ENCODE data around the gene FLT3.
"Not testable (repeated sequence)": the region's sequence is repeated elsewhere in the genome, so short reads cannot be mapped to it uniquely, and the experiment has no call there.

The FLT3 gene

DNA sequence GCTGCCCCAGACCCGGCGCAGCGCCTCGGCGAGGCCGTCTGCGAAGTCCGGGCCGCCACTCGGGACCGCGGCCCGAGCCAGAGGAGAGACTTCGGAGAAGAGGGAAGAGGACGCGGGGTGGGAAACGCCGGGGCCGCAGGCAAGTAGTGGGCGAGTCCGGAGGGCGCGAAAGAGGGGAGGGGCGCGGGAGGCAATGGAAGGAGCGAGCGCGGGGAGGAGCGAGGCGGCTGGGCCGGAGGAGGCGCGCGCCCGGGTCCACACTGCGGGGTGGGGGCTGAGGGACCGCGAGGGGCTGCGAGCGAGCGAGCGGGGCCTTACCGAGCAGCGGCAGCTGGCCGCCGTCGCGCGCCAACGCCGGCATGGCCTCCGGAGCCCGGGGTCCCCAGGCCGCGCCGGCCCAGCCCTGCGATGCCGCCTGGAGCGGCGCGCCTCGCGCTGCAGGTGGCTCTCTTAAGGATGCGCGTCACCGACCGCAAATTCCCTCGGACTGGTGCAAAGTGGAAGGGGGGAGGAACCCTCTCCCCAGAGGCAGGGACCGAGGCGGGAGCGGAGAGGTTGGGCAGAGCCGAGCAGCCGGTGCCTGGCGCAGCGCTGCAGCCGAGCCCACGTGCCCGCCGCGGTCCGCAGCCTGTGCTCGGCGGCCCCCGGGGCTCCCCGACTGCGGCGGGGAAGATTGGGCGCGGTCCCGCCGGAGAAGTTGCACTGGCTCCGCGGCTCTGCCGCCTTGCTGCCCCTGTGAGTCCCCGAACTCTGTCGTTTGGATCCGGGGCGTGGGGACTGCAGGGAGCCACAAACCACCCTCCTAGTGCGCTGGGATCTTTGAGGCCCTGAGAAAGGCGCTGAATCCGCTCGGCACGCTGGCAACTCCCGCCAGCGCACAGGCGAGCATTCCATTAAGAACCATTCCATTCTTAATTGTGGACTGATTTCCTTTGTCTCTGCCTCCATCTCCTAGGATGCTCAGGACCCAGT, at the start of gene FLT3:
TSS of gene FLT3 (minus strand) at position 427 of the 972 bp plus-strand sequence. CDS start at position 361, 66 bp downstream.
- Histone ChIP-seq H3K36me3 (no peaks in the 10 kb centered on the region), H3K4me2 (peak within 1 kb of the TSS; percentile 92 to 99 (median 97)), H3K4me3 (peak within 1 kb of the TSS; percentile 54 to 72 (median 66)), H3K27me3 (peaks cover 46 to 56% (median 49%) of the 10 kb centered on the region in 11 experiments), H3K9ac (peak within 1 kb of the TSS; percentile 11 to 75 (median 63); a peak in 20 of 22 replicates), H3K4me1 (peaks cover 4 to 24% (median 19%) of the 10 kb centered on the region in 10 experiments), H3K27ac (peak within 1 kb of the TSS in 7 of 11 experiments; percentile 18 to 57 (median 44); a peak in 12 of 22 replicates), H3K9me3 (replicated peaks in 1 of 11) (peaks cover 8 to 16% (median 12%) of the 10 kb centered on the region in 11 experiments; a peak in 16 of 22 replicates), H4K20me1 (peaks cover 0 to 8% (median 0%) of the 10 kb centered on the region in 11 experiments; a peak in 1 of 22 replicates)
- TF ChIP-seq Cebpa-rat (IDR thresholded peaks at IDR 0.05): no peak

DNA sequence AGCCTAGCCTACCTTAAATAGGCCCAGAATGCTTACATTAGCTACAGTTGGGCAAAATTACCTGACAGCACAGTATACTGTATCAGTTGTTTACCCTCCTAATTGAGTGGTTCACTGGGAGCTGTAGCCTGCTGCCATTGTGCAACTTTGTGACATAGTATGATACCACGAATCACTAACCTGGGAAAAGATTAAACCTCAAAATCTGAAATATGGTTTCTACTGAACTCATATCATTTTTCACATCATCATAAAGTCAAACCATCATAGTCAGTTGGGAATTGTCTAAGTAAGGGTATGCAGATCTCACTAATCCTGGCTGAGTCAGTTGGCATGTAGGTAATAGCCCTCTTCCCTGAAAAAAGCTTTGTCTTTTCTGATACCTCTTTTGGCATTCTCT, 47.1 kb upstream of the FLT3 start:
- no peak for TF ChIP-seq Cebpa-rat (IDR thresholded peaks at IDR 0.05)
- Histone ChIP-seq H4K20me1 (peaks cover 32 to 100% (median 88%) of the 10 kb centered on the region in 11 experiments), H3K27me3 (no peaks in the 10 kb centered on the region), H3K9ac (no peak overlapping the region), H3K4me1 (peaks cover 10 to 39% (median 22%) of the 10 kb centered on the region in 10 experiments; a peak in 19 of 20 replicates), H3K36me3 (peaks cover 18 to 88% (median 75%) of the 10 kb centered on the region in 11 experiments), H3K4me3 (no peak overlapping the region), H3K9me3 (replicated peaks in 1 of 11) (peaks cover 0 to 75% (median 60%) of the 10 kb centered on the region in 11 experiments; a peak in 17 of 22 replicates), H3K4me2 (no peak overlapping the region), H3K27ac (no peak overlapping the region)

DNA sequence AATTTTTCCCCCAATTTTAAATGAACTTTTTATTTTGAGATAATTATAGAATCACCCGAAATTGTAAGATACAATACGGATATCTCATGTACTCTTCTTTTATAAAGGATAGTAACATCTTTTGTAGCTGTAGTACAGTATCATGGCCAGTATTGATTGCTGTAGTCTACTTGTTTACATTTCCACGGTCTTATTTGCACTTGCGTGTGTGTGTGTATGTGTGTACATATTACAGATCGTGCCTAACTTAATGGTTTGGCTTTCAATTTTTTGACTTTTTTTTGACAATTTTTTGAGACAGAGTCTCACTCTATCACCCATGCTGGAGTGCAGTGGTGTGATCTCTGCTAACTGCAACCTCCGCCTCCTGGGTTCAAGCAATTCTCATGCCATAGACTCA, 44.7 kb upstream of the FLT3 start:
- peaks cover 56 to 100% (median 89%) of the 10 kb centered on the region in 11 experiments for H4K20me1 ChIP-seq
- no peak overlapping the region for H3K27ac ChIP-seq
- peak overlapping the region in 9 of 11 experiments; percentile 10 to 96 (median 88); a peak in 13 of 22 replicates for H3K4me2 ChIP-seq
- peaks cover 18 to 67% (median 58%) of the 10 kb centered on the region in 11 experiments for H3K36me3 ChIP-seq
- no peaks in the 10 kb centered on the region for H3K27me3 ChIP-seq
- TF ChIP-seq Cebpa-rat (IDR thresholded peaks at IDR 0.05): no peak
- H3K4me3 ChIP-seq: 0 out of 20 replicates have a peak overlapping the region, but pooled peaks of 3 of the 10 experiments have one; percentile 11 to 91 (median 21)
- peaks cover 25 to 63% (median 38%) of the 10 kb centered on the region in 10 experiments for H3K4me1 ChIP-seq
- no peak overlapping the region for H3K9ac ChIP-seq
- peaks cover 0 to 54% (median 49%) of the 10 kb centered on the region in 11 experiments; a peak in 16 of 22 replicates for H3K9me3 ChIP-seq (replicated peaks in 1 of 11)

DNA sequence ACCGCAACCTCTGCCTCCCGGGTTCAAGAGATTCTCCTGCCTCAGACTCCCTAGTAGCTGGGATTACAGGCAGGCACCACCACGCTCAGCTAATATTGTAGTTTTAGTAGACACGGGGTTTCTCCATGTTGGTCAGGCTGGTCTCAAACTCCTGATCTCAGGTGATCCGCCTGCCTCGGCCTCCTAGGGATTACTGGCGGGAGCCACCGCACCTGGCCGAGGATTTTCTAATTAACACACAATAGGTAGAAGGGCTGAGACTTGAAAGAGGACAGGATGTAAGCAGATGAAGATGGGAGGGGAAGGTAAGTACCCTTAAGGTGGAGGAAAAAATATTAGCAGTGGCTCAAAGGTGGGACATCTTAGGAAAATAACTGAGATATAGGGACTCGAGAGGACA, 41.2 kb upstream of the FLT3 start:
- peak overlapping the region; percentile 89 to 100 (median 96) for H3K4me3 ChIP-seq
- peaks cover 0 to 24% (median 18%) of the 10 kb centered on the region in 11 experiments; a peak in 14 of 22 replicates for H3K9me3 ChIP-seq (replicated peaks in 1 of 11)
- peak overlapping the region; percentile 82 to 100 (median 100) for H3K9ac ChIP-seq
- H4K20me1 ChIP-seq: peaks cover 47 to 72% (median 69%) of the 10 kb centered on the region in 11 experiments
- not testable (repeated sequence) for H3K27me3 ChIP-seq
- peaks cover 9 to 32% (median 26%) of the 10 kb centered on the region in 11 experiments for H3K36me3 ChIP-seq
- peak overlapping the region; percentile 88 to 98 (median 94) for H3K4me2 ChIP-seq
- H3K27ac ChIP-seq: peak overlapping the region; percentile 55 to 100 (median 100); a peak in 21 of 22 replicates
- H3K4me1 ChIP-seq: peaks cover 30 to 64% (median 41%) of the 10 kb centered on the region in 10 experiments

DNA sequence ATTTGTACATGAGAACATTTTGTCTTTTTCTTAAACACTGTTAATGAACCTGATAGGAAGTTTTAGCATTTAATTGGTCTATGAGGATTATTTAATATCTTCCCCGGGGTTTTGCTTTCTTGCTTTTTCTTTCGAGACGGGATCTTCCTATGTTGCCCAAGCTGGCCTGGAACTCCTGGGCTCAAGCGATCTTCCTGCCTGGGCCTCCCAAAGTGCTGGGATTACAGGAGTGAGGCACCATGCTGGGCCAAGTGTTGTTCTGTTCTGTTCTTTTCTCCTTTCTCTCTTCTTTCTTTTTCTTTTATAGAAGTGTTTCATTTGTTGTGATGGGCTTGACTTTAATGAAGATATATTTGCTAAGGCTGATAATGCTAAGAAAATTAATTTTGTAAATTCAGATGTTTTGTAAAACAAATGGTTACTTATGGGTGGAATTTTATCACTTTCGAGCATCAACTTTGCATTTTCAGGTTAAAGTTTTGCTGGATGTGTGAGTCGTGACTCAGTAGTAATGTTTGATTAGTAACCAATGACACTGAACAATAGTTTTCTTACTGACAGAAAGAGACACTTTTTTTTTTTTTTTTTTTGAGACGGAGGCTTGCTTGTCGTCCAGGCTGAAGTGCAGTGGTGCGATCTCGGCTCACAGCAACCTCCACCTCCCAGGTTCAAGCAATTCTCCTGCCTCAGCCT, 40.2 kb upstream of the FLT3 start:
- Histone ChIP-seq H3K27ac (peak overlapping the region; percentile 55 to 100 (median 100); a peak in 21 of 22 replicates), H3K4me3 (peak overlapping the region; percentile 89 to 100 (median 96))
- TF ChIP-seq Cebpa-rat (IDR thresholded peaks at IDR 0.05): no peak

DNA sequence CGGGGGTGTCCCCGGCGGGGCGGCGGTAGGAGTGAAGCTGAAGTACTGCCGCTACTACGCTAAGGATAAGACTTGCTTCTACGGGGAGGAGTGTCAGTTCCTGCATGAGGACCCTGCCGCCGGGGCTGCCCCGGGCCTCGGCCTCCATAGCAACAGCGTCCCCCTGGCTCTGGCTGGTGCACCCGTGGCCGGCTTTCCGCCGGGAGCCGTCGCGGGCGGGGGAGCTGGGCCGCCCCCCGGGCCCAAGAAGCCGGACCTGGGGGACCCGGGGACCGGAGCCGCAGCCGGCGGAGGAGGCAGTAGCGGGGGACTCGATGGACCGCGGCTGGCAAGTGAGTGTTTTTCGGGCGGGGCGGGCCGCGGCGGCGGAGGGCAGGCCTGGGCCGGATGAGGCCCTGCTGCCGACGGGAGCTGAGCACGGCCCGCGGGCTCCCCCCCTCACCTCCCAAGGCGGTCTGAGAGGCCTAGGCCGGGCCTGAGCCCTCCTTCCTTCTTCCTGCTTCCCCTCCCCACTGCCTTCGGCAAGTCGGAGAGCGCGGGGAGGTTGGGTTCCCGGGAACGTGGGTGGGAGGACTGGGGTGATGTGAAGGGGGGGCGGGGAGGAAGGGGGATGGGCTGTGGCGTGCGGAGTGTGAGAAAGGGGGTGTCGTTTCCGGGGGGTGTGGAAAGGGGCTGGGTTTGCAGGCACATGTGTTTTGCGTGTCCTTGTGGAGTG, 38.5 kb upstream of the FLT3 start:
- Histone ChIP-seq H3K9ac (peak overlapping the region; percentile 97 to 100 (median 100)), H3K4me1 (peaks cover 34 to 56% (median 45%) of the 10 kb centered on the region in 10 experiments), H3K4me3 (peak overlapping the region; percentile 89 to 100 (median 96)), H3K9me3 (replicated peaks in 1 of 11) (no peaks in the 10 kb centered on the region), H4K20me1 (peaks cover 39 to 45% (median 43%) of the 10 kb centered on the region in 11 experiments), H3K27me3 (no peaks in the 10 kb centered on the region), H3K4me2 (peak overlapping the region; percentile 50 to 98 (median 88)), H3K27ac (peak overlapping the region; percentile 99 to 100 (median 100)), H3K36me3 (peaks cover 0 to 21% (median 3%) of the 10 kb centered on the region in 11 experiments; a peak in 6 of 22 replicates)
- TF ChIP-seq Cebpa-rat (IDR thresholded peaks at IDR 0.05): no peak

More for the DNA sequence above, 40.2 kb upstream of the FLT3 start:
- H3K9ac ChIP-seq: peak overlapping the region; percentile 82 to 100 (median 100)
- peaks cover 43 to 62% (median 60%) of the 10 kb centered on the region in 11 experiments for H4K20me1 ChIP-seq
- peaks cover 6 to 32% (median 19%) of the 10 kb centered on the region in 11 experiments; a peak in 20 of 22 replicates for H3K36me3 ChIP-seq
- H3K4me1 ChIP-seq: peaks cover 37 to 67% (median 47%) of the 10 kb centered on the region in 10 experiments
- peak overlapping the region; percentile 88 to 98 (median 94) for H3K4me2 ChIP-seq
- H3K9me3 ChIP-seq (replicated peaks in 1 of 11): peaks cover 0 to 14% (median 11%) of the 10 kb centered on the region in 11 experiments; a peak in 10 of 22 replicates
- no peaks in the 10 kb centered on the region for H3K27me3 ChIP-seq

DNA sequence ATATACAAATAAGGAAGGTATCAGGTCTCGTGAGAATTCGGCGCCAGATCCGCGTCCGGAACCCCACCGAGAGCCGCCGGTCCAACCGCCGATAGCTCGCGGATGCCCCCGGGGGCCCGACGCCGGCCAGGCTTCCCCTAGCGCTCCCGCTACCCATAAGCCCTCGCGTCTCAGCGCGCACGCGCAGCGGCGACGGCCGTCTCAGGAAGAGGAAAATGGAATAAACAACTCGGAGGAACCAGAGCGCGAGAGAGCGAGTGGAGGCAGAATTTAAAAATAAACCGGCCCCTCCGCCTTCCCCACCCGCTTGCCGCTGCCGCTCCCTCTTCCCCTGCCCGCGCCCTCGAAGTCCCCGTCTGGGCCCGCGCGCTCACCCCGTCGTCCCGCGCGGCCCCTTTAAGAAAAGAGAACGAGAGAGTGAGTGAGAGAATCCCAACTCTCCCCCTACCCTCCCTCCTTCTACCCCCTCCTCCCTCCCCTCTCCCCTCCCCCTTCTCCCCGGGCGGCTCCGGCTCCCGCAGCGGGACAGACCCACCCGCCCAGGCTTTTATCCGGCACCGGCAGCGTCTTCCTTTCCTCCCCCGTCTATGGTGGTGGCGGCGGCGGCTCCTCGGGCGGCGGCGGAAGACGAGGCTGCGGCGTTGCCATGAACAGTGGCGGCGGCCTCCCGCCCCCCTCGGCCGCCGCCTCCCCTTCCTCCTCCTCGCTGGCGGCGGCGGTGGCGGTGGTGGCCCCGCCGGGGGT, 37.8 kb upstream of the FLT3 start, which contains the start of gene PAN3:
TSS of gene PAN3 (plus strand) at position 534 of the 744 bp plus-strand sequence. CDS start at position 647, 113 bp downstream.
- H3K4me3 ChIP-seq: peak within 1 kb of the TSS; percentile 89 to 100 (median 96)
- peaks cover 32 to 38% (median 37%) of the 10 kb centered on the region in 11 experiments for H4K20me1 ChIP-seq
- no peaks in the 10 kb centered on the region for H3K9me3 ChIP-seq (replicated peaks in 1 of 11)
- TF ChIP-seq Cebpa-rat (IDR thresholded peaks at IDR 0.05): no peak
- H3K9ac ChIP-seq: peak within 1 kb of the TSS; percentile 97 to 100 (median 100)
- H3K4me1 ChIP-seq: peaks cover 34 to 49% (median 42%) of the 10 kb centered on the region in 10 experiments
- H3K36me3 ChIP-seq: peaks cover 0 to 16% (median 0%) of the 10 kb centered on the region in 11 experiments; a peak in 3 of 22 replicates
- peak within 1 kb of the TSS; percentile 99 to 100 (median 100) for H3K27ac ChIP-seq
- peak within 1 kb of the TSS; percentile 83 to 98 (median 94) for H3K4me2 ChIP-seq
- no peaks in the 10 kb centered on the region for H3K27me3 ChIP-seq
